WTC11 (cell line): Measurements from ENCODE around the gene TSPAN7. TPM values are rescaled to one million over a fixed set of nuclear protein-coding genes. Genes with fewer than 3 reads are reported as not detected.

ENCODE experiments used
- ATAC-seq: fragments of 200-7000 bp; cut with Tn5 transposase; 2 replicates; pipeline ENCODE4 v1.10.0; 2021; ENCODE audit warnings: mild to moderate bottlenecking, moderate library complexity
- CTCF ChIA-PET: fragments of 300-600 bp; sonication (Branson Sonifier 250); formaldehyde crosslinking; loops from one replicate; lab custom pipeline; 2021; ENCODE audit warnings: antibody characterized with exemption; lab: Charles Lee
- POLR2A ChIA-PET: fragments of 350-600 bp; sonication (Branson Sonifier 250); formaldehyde crosslinking; loops from one replicate; lab custom pipeline; 2021; ENCODE audit warnings: antibody characterized with exemption; lab: Charles Lee
- DNase-seq: peaks from one replicate; pipeline ENCODE4 v3.0.0; 2021; ENCODE audit warnings: low spot score
- H3K27ac Mint-ChIP-seq: 2 replicates; pipeline ENCODE4 v1.8.0; 2021; ENCODE audit warnings: mixed read lengths
- H3K27me3 Mint-ChIP-seq: 2 replicates; pipeline ENCODE4 v1.8.0; 2021; ENCODE audit warnings: low read depth, mild to moderate bottlenecking, moderate library complexity, mixed read lengths
- H3K36me3 Mint-ChIP-seq: 2 replicates; pipeline ENCODE4 v1.8.0; 2021; ENCODE audit warnings: mixed read lengths
- H3K4me1 Mint-ChIP-seq: 2 replicates; pipeline ENCODE4 v1.8.0; 2022; ENCODE audit warnings: mixed read lengths
- H3K4me3 Mint-ChIP-seq: 2 replicates; pipeline ENCODE4 v1.8.0; 2021; ENCODE audit warnings: mild to moderate bottlenecking, moderate library complexity, mixed read lengths
- H3K9me3 Mint-ChIP-seq: 2 replicates; pipeline ENCODE4 v1.8.0; 2021; ENCODE audit warnings: mixed read lengths
- ARID4B ChIP-seq: sonication (generic); formaldehyde crosslinking; IDR thresholded peaks from 2 replicates; pipeline ENCODE4 v1.8.0; 2023; ENCODE audit warnings: missing genetic modification reagents, mild to moderate bottlenecking, borderline replicate concordance
- ATF2 ChIP-seq: sonication (generic); formaldehyde crosslinking; IDR thresholded peaks from 2 replicates; pipeline ENCODE4 v1.8.1; 2022; ENCODE audit warnings: low read depth, missing genetic modification reagents, borderline replicate concordance
- ATF6 ChIP-seq: sonication (generic); formaldehyde crosslinking; IDR thresholded peaks from 2 replicates; pipeline ENCODE4 v1.8.1; 2023; ENCODE audit warnings: mild to moderate bottlenecking, missing genetic modification reagents
- CDX4 ChIP-seq: fragments of 250-450 bp; sonication (Bioruptor Pico); IDR thresholded peaks from 2 replicates; pipeline ENCODE4 v1.9.0; 2021; ENCODE audit warnings: moderate library complexity, mild to moderate bottlenecking, inconsistent platforms, borderline replicate concordance
- CTCF ChIP-seq: fragments of 200-600 bp; IDR thresholded peaks from 2 replicates; pipeline ENCODE4 v1.8.0; 2022; ENCODE audit warnings: antibody characterized with exemption
- E2F1 ChIP-seq: sonication (generic); formaldehyde crosslinking; IDR thresholded peaks from 2 replicates; pipeline ENCODE4 v1.8.0; 2022; ENCODE audit warnings: mild to moderate bottlenecking, missing genetic modification reagents
- FOXK1 ChIP-seq: sonication (generic); formaldehyde crosslinking; IDR thresholded peaks from 2 replicates; pipeline ENCODE4 v1.8.0; 2022; ENCODE audit warnings: mild to moderate bottlenecking, moderate library complexity, missing genetic modification reagents
- FOXP1 ChIP-seq: sonication (generic); formaldehyde crosslinking; IDR thresholded peaks from 2 replicates; pipeline ENCODE4 v1.8.0; 2022; ENCODE audit warnings: missing genetic modification reagents, mild to moderate bottlenecking, moderate library complexity, borderline replicate concordance
- GRHL2 ChIP-seq: fragments of 250-450 bp; sonication (Bioruptor Pico); IDR thresholded peaks from 2 replicates; pipeline ENCODE4 v1.8.0; 2022; ENCODE audit warnings: mild to moderate bottlenecking, moderate library complexity; ENCODE audit not compliant: insufficient replicate concordance, severe bottlenecking
- HMGXB4 ChIP-seq: sonication (generic); formaldehyde crosslinking; IDR thresholded peaks from 2 replicates; pipeline ENCODE4 v1.8.1; 2023; ENCODE audit warnings: mild to moderate bottlenecking, moderate library complexity, missing genetic modification reagents
- NR2C2 ChIP-seq: sonication (generic); formaldehyde crosslinking; IDR thresholded peaks from 2 replicates; pipeline ENCODE4 v1.8.0; 2022; ENCODE audit warnings: mild to moderate bottlenecking, missing genetic modification reagents
- ZNF416 ChIP-seq: fragments of 250-450 bp; sonication (Bioruptor Pico); IDR thresholded peaks from 2 replicates; pipeline ENCODE4 v1.9.0; 2021; ENCODE audit warnings: mild to moderate bottlenecking, inconsistent platforms
- ZNF425 ChIP-seq: fragments of 250-450 bp; sonication (Bioruptor Pico); conservative IDR thresholded peaks from 2 replicates; pipeline ENCODE4 v1.9.0; 2021; ENCODE audit warnings: mild to moderate bottlenecking
- total RNA-seq: library from RNA; stranded (reverse); gene quantifications from 3 replicates; pipeline ENCODE4 v1.2.3, GENCODE V29; 2021

The TSPAN7 gene
- total RNA-seq, 1 experiment from 2014 or later, result 10.8 TPM

GRCh38 chrX:38679695-38680094 is 118.4 kb downstream of the TSPAN7 start:
- CTCF ChIA-PET, result no interaction called here
- TF ChIP-seq CDX4 (CRISPR knock-in tag) (no peak), GRHL2 (CRISPR knock-in tag) (no peak), ZNF416 (CRISPR knock-in tag) (no peak), CTCF (no peak), HMGXB4 (CRISPR knock-in tag) (no peak), E2F1 (CRISPR knock-in tag) (no peak), FOXK1 (CRISPR knock-in tag) (no peak), ATF6 (no peak), ARID4B (CRISPR knock-in tag) (no peak)
- H3K36me3 Mint-ChIP-seq, result no peaks in the 10 kb centered on the region
- ATAC-seq (no peak), DNase-seq (no peak)
- H3K27me3 Mint-ChIP-seq, result no peaks in the 10 kb centered on the region
- H3K27ac Mint-ChIP-seq, result no peak overlapping the region
- H3K4me1 Mint-ChIP-seq, result no peaks in the 10 kb centered on the region
- POLR2A ChIA-PET, result no interaction called here
- H3K4me3 Mint-ChIP-seq, result no peak overlapping the region
- H3K9me3 Mint-ChIP-seq, result no peaks in the 10 kb centered on the region

- Mint-ChIP-seq H3K36me3 (no peaks in the 10 kb centered on the region), H3K9me3 (no peaks in the 10 kb centered on the region), H3K4me1 (no peaks in the 10 kb centered on the region)
- CTCF ChIA-PET, result no interaction called here
- POLR2A ChIA-PET, result no interaction called here
- TF ChIP-seq ZNF425 (no peak), ZNF416 (CRISPR knock-in tag) (no peak), ATF2 (no peak), FOXP1 (CRISPR knock-in tag) (no peak), NR2C2 (CRISPR knock-in tag) (no peak)
- TF ChIP-seq, all 79 proteins: peak for 0
- DNase-seq (no peak), ATAC-seq (no peak)
- no peak overlapping the region for H3K27ac Mint-ChIP-seq
- H3K27me3 Mint-ChIP-seq, result no peaks in the 10 kb centered on the region
- no peak overlapping the region for H3K4me3 Mint-ChIP-seq
These were observed 120.8 kb downstream of the TSPAN7 start for GRCh38 chrX:38682095-38682494.
